ENCODE measurements around the gene SSBP1. TPM values are rescaled to one million over a fixed set of nuclear protein-coding genes. Genes with fewer than 3 reads are reported as not detected.

SSBP1 gene
- 116 and 149 TPM in 2 replicates for total RNA-seq

GRCh38 chr7:141737836-141738591 is at the start of gene SSBP1:
Gene SSBP1 (plus strand): TSS chr7:141738358. CDS start chr7:141739167, 809 bp downstream.

GRCh38 chr7:141702047-141702567 is 36.1 kb upstream of the SSBP1 start, which contains the start of gene DENND11:
Gene DENND11 (minus strand): TSS chr7:141702166. CDS start chr7:141702153, 13 bp downstream.

GRCh38 chr7:141708351-141708750 is 29.8 kb upstream of the SSBP1 start, which contains the start of gene WEE2:
Gene WEE2 (plus strand): TSS chr7:141708353. CDS start chr7:141708759, 406 bp downstream.

GRCh38 chr7:141763797-141764196 is 25.6 kb downstream of the SSBP1 start, which contains the start of gene TAS2R3:
Gene TAS2R3 (plus strand): TSS chr7:141764097. CDS start chr7:141764159, 62 bp downstream.

GRCh38 chr7:141776374-141776773 is 38.2 kb downstream of the SSBP1 start, which contains the start of gene TAS2R4:
Gene TAS2R4 (plus strand): TSS chr7:141776674. CDS start chr7:141778489, 1,815 bp downstream.

DNA sequence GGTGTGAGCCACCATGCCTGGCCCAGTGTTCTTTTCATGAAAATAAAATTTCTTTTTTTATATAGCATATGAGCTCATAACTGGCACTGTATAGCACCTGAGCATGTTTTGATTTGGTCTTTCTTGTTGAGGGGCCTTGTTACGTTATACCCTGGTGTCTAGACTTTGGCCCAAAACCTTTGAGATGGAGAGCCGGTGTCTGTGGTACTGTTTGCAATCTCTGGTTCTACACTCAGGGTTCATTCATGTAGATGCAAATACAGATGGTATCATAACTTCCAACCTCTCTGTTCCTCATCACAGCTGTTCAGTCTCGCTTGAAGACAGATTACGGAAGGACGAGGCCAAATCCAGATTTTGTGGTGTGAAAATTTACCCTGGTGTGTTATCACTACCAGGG is 51.8 kb downstream of the SSBP1 start, which contains the start of gene TAS2R5:
Gene TAS2R5, plus strand, starts transcription at position 301 of the 400 bp plus-strand sequence. CDS start 145 bp downstream, outside the sequence.

Other genes starting within 250 kb of the SSBP1 start
- gene AGK, start 186.9 kb upstream of the SSBP1 start, total RNA-seq = 22.6 and 32.4 TPM in 2 replicates
- gene DENND11, start 36.2 kb upstream of the SSBP1 start, total RNA-seq = 16.1 and 28.5 TPM in 2 replicates
- gene WEE2, start 30.0 kb upstream of the SSBP1 start, total RNA-seq = under 0.01 and 0.14 TPM in 2 replicates
- 1.0 and 7.8 TPM in 2 replicates for gene TAS2R3, start 25.7 kb downstream of the SSBP1 start, total RNA-seq
- 1.0 and 6.4 TPM in 2 replicates for gene TAS2R4, start 38.3 kb downstream of the SSBP1 start, total RNA-seq
- 1.0 and 4.4 TPM in 2 replicates for gene TAS2R5, start 51.9 kb downstream of the SSBP1 start, total RNA-seq
- gene PRSS37, start 103.1 kb downstream of the SSBP1 start, total RNA-seq = not detected in 2 replicates
- 0.43 TPM in 1 of 2 replicates, not detected in the other for gene OR9A4, start 178.0 kb downstream of the SSBP1 start, total RNA-seq
- gene CLEC5A, start 208.6 kb downstream of the SSBP1 start, total RNA-seq = 0.07 TPM in 1 of 2 replicates, not detected in the other
- not detected in 2 replicates for gene TAS2R38, start 235.4 kb downstream of the SSBP1 start, total RNA-seq